ENCODE results near the gene ERC2.
"Not testable (repeated sequence)": the region's sequence is repeated elsewhere in the genome, so short reads cannot be mapped to it uniquely, and the experiment has no call there.

ERC2 gene

GRCh38 chr3:56282341-56282740 is 185.9 kb downstream of the ERC2 start:
- H3K36me3 ChIP-seq = no peaks in the 10 kb centered on the region
- H3K9me3 ChIP-seq (ENCODE audit: severe bottlenecking) = peaks cover 12% of the 10 kb centered on the region
- no peak for TF ChIP-seq CTCF (IDR thresholded peaks at IDR 0.05; ENCODE audit: low read depth, low read length)
- H3K4me3 ChIP-seq (ENCODE audit: low read depth, low read length) = no peak overlapping the region
- no peaks in the 10 kb centered on the region for H3K27me3 ChIP-seq (ENCODE audit: insufficient read depth, low read depth, severe bottlenecking)
- no peak for DNase-seq
- H3K27ac ChIP-seq = no peak overlapping the region

GRCh38 chr3:56277236-56277635 is 191.0 kb downstream of the ERC2 start:
- no peak for DNase-seq
- no peak overlapping the region for H3K4me3 ChIP-seq (ENCODE audit: low read depth, low read length)
- TF ChIP-seq CTCF (IDR thresholded peaks at IDR 0.05; ENCODE audit: low read depth, low read length) = no peak
- no peaks in the 10 kb centered on the region for H3K27me3 ChIP-seq (ENCODE audit: insufficient read depth, low read depth, severe bottlenecking)
- no peak overlapping the region for H3K27ac ChIP-seq
- H3K36me3 ChIP-seq = no peaks in the 10 kb centered on the region
- peaks cover 6% of the 10 kb centered on the region for H3K9me3 ChIP-seq (ENCODE audit: severe bottlenecking)

GRCh38 chr3:56275120-56275519 is 193.1 kb downstream of the ERC2 start:
- TF ChIP-seq CTCF (IDR thresholded peaks at IDR 0.05; ENCODE audit: low read depth, low read length) = no peak
- DNase-seq = no peak
- H3K9me3 ChIP-seq (ENCODE audit: severe bottlenecking) = peaks cover 6% of the 10 kb centered on the region
- H3K4me3 ChIP-seq (ENCODE audit: low read depth, low read length) = no peak overlapping the region
- no peaks in the 10 kb centered on the region for H3K27me3 ChIP-seq (ENCODE audit: insufficient read depth, low read depth, severe bottlenecking)
- no peaks in the 10 kb centered on the region for H3K36me3 ChIP-seq
- no peak overlapping the region for H3K27ac ChIP-seq

GRCh38 chr3:56269755-56270535 is 198.3 kb downstream of the ERC2 start:
- H3K4me3 ChIP-seq (ENCODE audit: low read depth, low read length) = no peak overlapping the region
- no peak for TF ChIP-seq CTCF (IDR thresholded peaks at IDR 0.05; ENCODE audit: low read depth, low read length)
- no peaks in the 10 kb centered on the region for H3K9me3 ChIP-seq (ENCODE audit: severe bottlenecking)
- no peaks in the 10 kb centered on the region for H3K36me3 ChIP-seq
- no peak for DNase-seq
- H3K27me3 ChIP-seq (ENCODE audit: insufficient read depth, low read depth, severe bottlenecking) = no peaks in the 10 kb centered on the region
- H3K27ac ChIP-seq = no peak overlapping the region

- no peak overlapping the region for H3K27ac ChIP-seq
- H3K27me3 ChIP-seq (ENCODE audit: insufficient read depth, low read depth, severe bottlenecking) = no peaks in the 10 kb centered on the region
- TF ChIP-seq CTCF (IDR thresholded peaks at IDR 0.05; ENCODE audit: low read depth, low read length) = no peak
- DNase-seq = no peak
- H3K9me3 ChIP-seq (ENCODE audit: severe bottlenecking) = no peaks in the 10 kb centered on the region
- no peak overlapping the region for H3K4me3 ChIP-seq (ENCODE audit: low read depth, low read length)
- no peaks in the 10 kb centered on the region for H3K36me3 ChIP-seq
Measured at GRCh38 chr3:56268616-56269383, 199.5 kb downstream of the ERC2 start.

- H3K27me3 ChIP-seq (ENCODE audit: insufficient read depth, low read depth, severe bottlenecking); H3K27ac ChIP-seq; H3K4me3 ChIP-seq (ENCODE audit: low read depth, low read length); H3K9me3 ChIP-seq (ENCODE audit: severe bottlenecking); H3K36me3 ChIP-seq; DNase-seq: not testable (repeated sequence)
Measured at GRCh38 chr3:56261852-56262251, 206.4 kb downstream of the ERC2 start.

All from WERI-Rb-1 (cell line).